SJCRH30 (cell line): ENCODE results near the gene PSME3. TPM values are rescaled to one million over a fixed set of nuclear protein-coding genes. Genes with fewer than 3 reads are reported as not detected.
A peak's percentile ranks its signal among the peaks of the same experiment; 100 is the strongest.

Experiments used
- DNase-seq, 2 experiments: peaks; one replicate each; pipeline ENCODE4 v3.0.0-alpha.2; 2015 to 2020
- H3K27ac ChIP-seq: fragments of 250-450 bp; sonication (Bioruptor Pico); 2 replicates; pipeline ENCODE4 v1.5.1; 2020; ENCODE audit warnings: mild to moderate bottlenecking, moderate library complexity
- H3K27me3 ChIP-seq: fragments of 250-450 bp; sonication (Bioruptor Pico); 2 replicates; pipeline ENCODE4 v1.5.1; 2020; ENCODE audit warnings: mild to moderate bottlenecking, moderate library complexity
- H3K36me3 ChIP-seq: fragments of 250-450 bp; sonication (Bioruptor Pico); 2 replicates; pipeline ENCODE4 v1.5.1; 2020; ENCODE audit warnings: mild to moderate bottlenecking, moderate library complexity
- H3K4me1 ChIP-seq: fragments of 250-450 bp; sonication (Bioruptor Pico); 2 replicates; pipeline ENCODE4 v1.5.1; 2020; ENCODE audit warnings: mild to moderate bottlenecking, moderate library complexity
- H3K4me3 ChIP-seq: fragments of 250-450 bp; sonication (Bioruptor Pico); 2 replicates; pipeline ENCODE4 v1.5.1; 2020; ENCODE audit warnings: mild to moderate bottlenecking, moderate library complexity
- H3K9me3 ChIP-seq: fragments of 250-450 bp; sonication (Bioruptor Pico); replicated peaks from 2 replicates; pipeline ENCODE4 v1.5.1; 2020; ENCODE audit warnings: mild to moderate bottlenecking, moderate library complexity
- total RNA-seq: library from RNA; depleted of rRNA; stranded (reverse); fragments of >200 nt; shearing (Covaris generic); gene quantifications from 2 replicates; pipeline ENCODE4 v1.2.3, GENCODE V29; 2014

Gene PSME3
- total RNA-seq, 1 experiment from 2014 or later = 145 TPM

DNA sequence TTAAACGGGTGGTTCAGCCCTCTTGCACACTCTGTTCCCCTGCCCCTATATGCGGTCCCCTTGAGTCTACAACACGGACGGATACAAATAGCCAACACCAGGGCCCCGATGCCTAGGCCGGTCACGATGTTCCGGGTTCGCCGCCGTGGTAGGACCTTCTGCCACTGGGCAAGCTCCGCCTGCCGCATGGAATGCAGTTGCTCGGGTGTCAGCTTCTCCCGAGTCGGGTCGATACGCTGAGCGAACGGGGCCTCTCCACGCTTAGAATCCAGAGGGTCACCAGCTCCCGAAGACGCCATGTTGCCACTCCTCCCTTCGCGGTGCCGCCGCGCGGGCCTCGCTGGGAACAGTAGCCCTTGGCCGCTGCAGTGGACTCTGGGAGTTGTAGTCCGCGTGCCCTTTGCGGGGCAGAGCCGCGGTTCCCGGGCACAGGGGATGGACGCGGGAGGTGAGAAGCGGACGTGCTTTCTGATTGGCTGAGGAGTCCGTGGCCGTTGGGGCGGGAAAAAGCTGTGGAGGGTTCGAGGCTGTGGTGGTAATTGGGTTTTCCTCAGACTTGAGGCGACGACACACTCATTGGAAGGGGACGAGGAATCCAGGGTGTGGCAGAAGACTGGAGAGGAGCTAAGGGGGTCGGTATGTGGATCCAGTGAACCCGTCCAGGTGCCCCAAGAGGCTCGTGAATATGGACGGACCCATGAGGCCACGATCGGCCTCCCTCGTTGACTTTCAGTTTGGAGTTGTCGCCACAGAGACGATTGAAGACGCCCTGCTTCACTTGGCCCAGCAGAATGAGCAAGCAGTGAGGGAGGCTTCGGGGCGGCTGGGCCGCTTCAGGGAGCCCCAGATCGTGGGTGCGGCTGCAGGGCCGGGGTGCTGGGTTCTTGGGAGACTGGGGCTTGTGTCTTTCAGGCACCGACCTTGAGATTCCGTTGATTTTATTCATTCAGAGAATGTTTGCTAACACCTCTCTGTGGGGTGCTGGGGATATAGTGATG, 34.5 kb upstream of the PSME3 start, which contains the start of the genes CNTD1 and COA3:
Gene CNTD1 (plus strand): TSS at position 479 of the 998 bp plus-strand sequence. CDS start 207 bp downstream, at position 686.
Gene COA3 (minus strand): TSS at position 322 of the 998 bp plus-strand sequence. CDS start 23 bp downstream, at position 299.
- Histone ChIP-seq H3K4me3 (peak within 1 kb of the TSS; percentile 97), H3K4me1 (peaks cover 11% of the 10 kb centered on the region; the same call in 1 of the 2 replicates), H3K27ac (peak within 1 kb of the TSS; percentile 57), H3K9me3 (no peaks in the 10 kb centered on the region), H3K36me3 (no peaks in the 10 kb centered on the region), H3K27me3 (no peaks in the 10 kb centered on the region)
- peak; percentile 94 to 95 for DNase-seq

DNA sequence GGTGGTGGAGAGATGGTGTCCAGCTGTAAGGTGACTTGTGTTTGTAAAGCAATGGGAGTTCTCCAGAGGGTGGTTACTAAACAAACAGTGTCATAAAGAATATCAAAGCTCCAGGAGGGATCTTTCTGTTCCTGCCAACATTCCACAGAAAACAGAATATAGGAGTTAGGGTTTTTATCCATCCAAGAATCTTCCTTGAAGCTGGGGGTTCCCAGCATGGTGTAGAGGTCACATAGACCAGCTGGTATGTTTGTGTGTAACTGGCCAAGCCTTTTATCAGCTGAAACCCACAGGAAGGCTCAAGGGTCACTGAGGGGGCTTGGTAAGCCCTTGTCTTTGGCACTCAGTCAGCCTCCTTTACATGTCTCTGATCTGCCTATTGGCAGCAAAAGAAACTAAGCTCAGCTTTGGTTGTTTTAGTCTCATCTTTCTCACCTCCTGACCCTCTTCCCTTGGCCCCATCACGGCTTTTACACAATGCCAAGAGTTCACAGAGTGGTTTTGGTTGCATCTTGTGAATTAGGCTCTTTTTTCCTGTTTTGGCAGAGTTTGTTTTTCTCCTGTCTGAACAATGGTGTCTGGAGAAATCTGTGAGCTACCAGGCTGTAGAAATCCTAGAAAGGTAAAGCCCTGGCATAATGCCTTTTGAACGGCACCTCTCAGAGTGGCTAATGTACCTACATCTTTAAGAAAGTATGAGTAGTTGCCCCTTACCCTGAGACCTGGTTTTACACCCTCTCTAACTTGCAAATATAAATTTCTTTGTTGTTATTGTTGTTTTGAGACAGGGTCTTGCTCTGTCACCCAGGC, 29.9 kb upstream of the PSME3 start:
- Histone ChIP-seq H3K4me1 (0 out of 2 replicates have a peak, but pooled peaks cover 6% of the 10 kb centered on the region), H3K4me3 (no peak overlapping the region), H3K27me3 (no peaks in the 10 kb centered on the region), H3K9me3 (no peaks in the 10 kb centered on the region), H3K36me3 (no peaks in the 10 kb centered on the region), H3K27ac (no peak overlapping the region)
- DNase-seq = no peak

DNA sequence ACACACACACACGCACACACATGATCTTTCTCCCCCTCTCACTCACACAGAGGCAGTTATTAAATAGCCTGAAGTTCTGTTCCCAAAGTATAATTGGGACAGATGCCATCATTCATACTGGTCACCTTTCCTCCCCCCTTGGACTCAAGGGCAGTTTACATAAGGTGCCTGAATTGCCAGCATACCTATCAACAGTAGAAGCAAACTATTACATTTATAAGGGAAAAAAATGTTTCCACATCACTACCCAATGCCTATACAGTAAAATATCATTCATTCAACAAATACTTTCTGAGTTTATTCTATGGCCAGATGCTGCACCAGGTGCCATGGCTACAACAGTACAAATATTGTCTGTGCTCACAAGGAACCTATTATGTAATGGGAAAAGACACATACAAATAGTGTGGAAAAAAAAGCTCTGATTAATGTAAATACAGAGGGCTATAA, 28.3 kb upstream of the PSME3 start:
- H3K27ac ChIP-seq = no peak overlapping the region
- H3K27me3 ChIP-seq = no peaks in the 10 kb centered on the region
- H3K4me1 ChIP-seq = 0 out of 2 replicates have a peak, but pooled peaks cover 6% of the 10 kb centered on the region
- no peaks in the 10 kb centered on the region for H3K36me3 ChIP-seq
- DNase-seq = no peak
- H3K4me3 ChIP-seq = no peak overlapping the region
- H3K9me3 ChIP-seq = no peaks in the 10 kb centered on the region

DNA sequence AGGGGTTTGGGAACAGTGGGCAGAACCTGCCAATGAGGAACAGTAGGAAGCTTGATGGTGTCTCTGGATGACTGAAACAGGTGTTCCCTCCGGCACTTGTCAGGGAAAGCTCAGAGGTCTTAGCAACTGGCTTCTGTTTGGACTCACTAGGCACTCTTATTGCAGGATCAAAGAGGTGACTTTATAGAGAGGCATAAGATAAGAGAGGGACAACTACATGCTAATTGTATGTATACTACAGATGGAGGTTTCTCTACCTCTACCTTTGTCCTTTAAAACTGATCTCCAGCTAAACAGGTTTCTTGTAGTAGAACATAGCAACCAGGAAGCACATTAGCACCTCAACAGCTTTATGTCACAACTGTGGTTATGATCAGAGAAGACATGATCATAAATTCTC, 26.9 kb upstream of the PSME3 start:
- Histone ChIP-seq H3K36me3 (peaks cover 2% of the 10 kb centered on the region; the same call in 1 of the 2 replicates), H3K27me3 (no peaks in the 10 kb centered on the region), H3K27ac (no peak overlapping the region), H3K4me1 (0 out of 2 replicates have a peak, but pooled peaks cover 6% of the 10 kb centered on the region), H3K4me3 (no peak overlapping the region), H3K9me3 (no peaks in the 10 kb centered on the region)
- DNase-seq = no peak

DNA sequence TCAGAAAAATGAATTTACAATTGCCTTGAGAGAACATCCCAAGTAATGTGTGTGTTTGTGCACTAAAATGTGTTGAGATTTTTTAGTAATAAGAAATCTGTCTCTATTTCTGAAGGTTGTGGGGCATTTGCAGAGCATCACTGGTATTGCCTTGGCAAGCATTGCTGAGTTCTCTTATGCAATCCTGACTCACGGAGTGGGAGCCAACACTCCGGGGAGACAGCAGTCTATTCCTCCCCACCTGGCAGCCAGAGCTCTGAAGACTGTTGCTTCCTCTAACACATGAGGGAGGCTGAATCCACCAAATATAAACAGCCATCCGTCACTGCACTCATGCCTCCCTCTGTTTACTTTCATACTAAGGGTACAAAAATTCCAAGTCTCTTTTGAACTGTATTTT, 23.9 kb upstream of the PSME3 start:
- no peak overlapping the region for H3K4me3 ChIP-seq
- DNase-seq = no peak
- no peaks in the 10 kb centered on the region for H3K9me3 ChIP-seq
- H3K36me3 ChIP-seq = peaks cover 10% of the 10 kb centered on the region
- no peaks in the 10 kb centered on the region for H3K27me3 ChIP-seq
- no peaks in the 10 kb centered on the region for H3K4me1 ChIP-seq
- H3K27ac ChIP-seq = no peak overlapping the region

DNA sequence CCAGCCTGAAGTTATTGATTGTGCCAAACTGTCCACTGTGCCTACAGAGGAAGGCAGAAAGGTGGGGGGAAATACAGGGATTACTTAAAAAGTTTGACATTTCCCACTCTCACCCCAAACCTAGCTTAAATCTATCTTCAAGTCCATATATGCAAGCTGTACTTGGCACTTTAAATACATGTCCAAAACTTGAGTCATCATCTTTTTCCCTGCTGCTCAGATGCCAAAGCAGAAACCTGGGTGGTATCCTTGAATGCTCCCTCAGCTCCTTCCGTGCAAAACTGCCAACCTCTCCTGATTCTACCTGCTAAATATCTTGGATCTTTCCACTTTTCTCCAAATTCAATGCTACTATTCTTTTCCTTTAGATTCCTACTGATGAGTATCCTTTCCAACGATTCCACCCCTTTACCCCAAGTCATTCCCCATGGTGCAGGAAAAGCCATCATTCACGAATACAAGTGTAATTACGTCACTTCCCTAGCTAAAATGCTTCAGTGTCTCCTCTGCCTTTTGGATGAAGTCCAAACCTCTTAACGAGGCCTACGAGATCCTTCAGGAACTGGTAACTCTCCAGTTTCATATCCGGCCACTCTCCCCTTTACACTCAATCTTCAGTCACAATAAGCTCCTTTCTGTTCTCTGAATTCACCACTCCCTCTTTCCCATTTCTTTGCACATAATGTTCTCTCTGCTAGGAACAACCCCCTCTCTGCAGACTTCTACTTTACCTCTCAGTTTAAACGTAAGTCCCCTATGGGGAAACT, 18.4 kb upstream of the PSME3 start:
- DNase-seq = no peak
- no peaks in the 10 kb centered on the region for H3K9me3 ChIP-seq

DNA sequence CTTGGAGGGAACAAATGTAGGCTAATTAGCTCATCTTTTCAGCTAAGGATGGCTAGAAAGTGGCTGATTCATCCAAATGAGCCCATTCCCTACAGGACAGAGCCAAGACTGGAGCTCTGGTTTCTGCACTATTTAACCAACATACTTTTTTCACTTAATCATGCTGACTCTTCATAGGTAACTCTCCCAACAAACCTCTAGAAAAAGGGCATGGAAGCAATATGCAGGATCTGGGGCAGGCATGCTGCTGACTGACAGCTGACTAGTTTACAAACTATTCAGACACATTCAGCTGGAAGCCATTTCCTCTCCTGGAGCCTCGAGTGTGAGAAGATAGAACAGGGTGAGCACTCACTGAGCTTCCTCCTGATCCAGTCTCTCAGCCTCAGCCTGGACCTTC, 15.3 kb upstream of the PSME3 start:
- H3K4me3 ChIP-seq = no peak overlapping the region
- no peaks in the 10 kb centered on the region for H3K9me3 ChIP-seq
- no peaks in the 10 kb centered on the region for H3K27me3 ChIP-seq
- H3K4me1 ChIP-seq = no peaks in the 10 kb centered on the region
- H3K27ac ChIP-seq = no peak overlapping the region
- DNase-seq = no peak
- H3K36me3 ChIP-seq = peaks cover 55% of the 10 kb centered on the region

More for the DNA sequence above, 18.4 kb upstream of the PSME3 start:
- Histone ChIP-seq H3K27ac (no peak overlapping the region), H3K4me3 (no peak overlapping the region), H3K4me1 (no peaks in the 10 kb centered on the region), H3K36me3 (peaks cover 48% of the 10 kb centered on the region), H3K27me3 (no peaks in the 10 kb centered on the region)

DNA sequence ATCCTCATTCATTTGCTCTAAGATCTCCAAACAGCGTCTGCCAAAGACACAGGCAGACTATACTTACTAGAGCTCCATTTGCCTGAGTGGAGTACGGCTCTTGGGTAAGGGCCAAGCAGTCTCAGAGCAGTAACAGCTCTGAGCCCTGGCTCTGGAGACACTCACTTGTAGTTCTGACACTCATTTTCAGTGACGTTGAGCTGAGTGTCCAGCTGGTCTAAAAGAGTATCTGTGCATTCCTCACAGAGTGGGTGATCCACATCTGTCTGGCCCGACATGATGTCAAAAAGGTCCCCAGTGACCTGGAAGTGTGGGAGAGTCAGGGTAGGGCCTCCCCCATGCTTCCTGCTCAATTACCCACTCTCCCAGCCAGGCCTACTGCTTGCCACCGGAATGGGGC, 14.8 kb upstream of the PSME3 start:
- Histone ChIP-seq H3K27me3 (no peaks in the 10 kb centered on the region), H3K36me3 (peaks cover 55% of the 10 kb centered on the region), H3K27ac (no peak overlapping the region), H3K9me3 (no peaks in the 10 kb centered on the region), H3K4me3 (no peak overlapping the region), H3K4me1 (no peaks in the 10 kb centered on the region)
- DNase-seq = no peak

DNA sequence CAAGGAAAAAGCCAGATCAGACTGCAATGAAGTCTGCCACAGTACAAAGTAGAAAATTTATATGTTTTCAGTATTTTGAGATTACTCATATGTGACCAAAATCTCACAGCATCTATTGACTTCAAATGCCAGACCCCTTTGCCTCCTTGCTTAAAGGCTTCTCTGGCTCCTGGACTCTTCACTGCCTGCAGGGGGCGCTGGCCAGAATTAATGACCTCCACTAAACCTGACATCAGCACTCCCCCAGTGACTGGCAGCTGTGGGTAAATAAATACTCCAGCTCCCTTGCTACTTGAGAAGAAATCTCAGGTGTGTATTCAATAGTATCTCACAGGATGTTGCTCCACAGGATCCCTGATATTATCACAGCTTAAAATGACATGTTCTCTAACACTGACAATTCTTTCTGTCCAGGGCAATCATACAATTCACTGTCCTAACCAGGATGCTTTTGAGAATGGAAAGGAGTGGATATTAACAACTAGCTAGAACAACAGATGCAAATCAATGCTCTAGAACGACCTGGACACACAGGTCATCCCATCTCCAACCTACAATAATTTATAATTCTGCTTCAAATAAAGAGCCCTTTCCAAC, 13.2 kb upstream of the PSME3 start:
- no peaks in the 10 kb centered on the region for H3K4me1 ChIP-seq
- no peak overlapping the region for H3K27ac ChIP-seq
- H3K36me3 ChIP-seq = peaks cover 47% of the 10 kb centered on the region
- peak; percentile 68 to 83 for DNase-seq
- no peaks in the 10 kb centered on the region for H3K27me3 ChIP-seq
- H3K4me3 ChIP-seq = no peak overlapping the region
- no peaks in the 10 kb centered on the region for H3K9me3 ChIP-seq

DNA sequence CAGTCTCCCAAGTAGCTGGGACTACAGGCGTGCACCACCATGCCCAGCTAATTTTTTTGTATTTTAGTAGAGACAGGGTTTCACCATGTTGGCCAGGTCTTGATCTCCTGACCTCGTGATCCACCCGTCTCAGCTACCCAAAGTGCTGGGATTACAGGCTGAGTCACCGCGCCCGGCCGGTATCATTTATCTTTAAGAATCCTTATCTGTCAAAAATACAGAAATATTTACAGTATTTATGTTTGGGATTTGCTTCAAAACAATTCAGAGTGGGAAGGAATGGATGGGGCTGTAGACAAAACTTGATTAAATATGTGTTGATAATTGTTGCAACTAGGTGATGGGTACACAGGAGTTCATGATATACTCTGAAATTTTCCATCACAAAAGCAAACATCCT, 12.0 kb upstream of the PSME3 start:
- no peaks in the 10 kb centered on the region for H3K4me1 ChIP-seq
- DNase-seq = no peak
- H3K27ac ChIP-seq = no peak overlapping the region
- H3K9me3 ChIP-seq = no peaks in the 10 kb centered on the region
- no peak overlapping the region for H3K4me3 ChIP-seq
- peaks cover 36% of the 10 kb centered on the region for H3K36me3 ChIP-seq
- no peaks in the 10 kb centered on the region for H3K27me3 ChIP-seq

DNA sequence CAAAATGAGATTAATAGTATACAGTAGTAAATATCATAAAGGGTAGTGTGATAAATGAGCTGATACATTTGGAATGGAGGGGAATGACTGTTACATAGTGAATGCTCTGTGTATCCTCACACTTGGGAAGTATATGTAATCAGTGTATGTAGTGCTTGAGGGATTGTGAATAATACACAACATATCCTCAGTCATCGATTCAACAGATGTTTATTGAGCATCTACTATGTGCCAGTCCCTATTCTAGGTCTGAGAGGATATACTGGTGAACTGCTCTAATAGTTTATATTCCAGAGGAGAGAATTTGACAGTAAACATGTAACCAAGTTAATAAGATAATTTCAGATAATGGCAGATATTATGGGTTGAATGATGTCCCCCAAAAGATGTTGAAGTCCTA, 5.7 kb upstream of the PSME3 start:
- Histone ChIP-seq H3K27ac (no peak overlapping the region), H3K4me3 (no peak overlapping the region), H3K27me3 (no peaks in the 10 kb centered on the region), H3K36me3 (no peaks in the 10 kb centered on the region), H3K9me3 (no peaks in the 10 kb centered on the region), H3K4me1 (no peaks in the 10 kb centered on the region)
- no peak for DNase-seq

DNA sequence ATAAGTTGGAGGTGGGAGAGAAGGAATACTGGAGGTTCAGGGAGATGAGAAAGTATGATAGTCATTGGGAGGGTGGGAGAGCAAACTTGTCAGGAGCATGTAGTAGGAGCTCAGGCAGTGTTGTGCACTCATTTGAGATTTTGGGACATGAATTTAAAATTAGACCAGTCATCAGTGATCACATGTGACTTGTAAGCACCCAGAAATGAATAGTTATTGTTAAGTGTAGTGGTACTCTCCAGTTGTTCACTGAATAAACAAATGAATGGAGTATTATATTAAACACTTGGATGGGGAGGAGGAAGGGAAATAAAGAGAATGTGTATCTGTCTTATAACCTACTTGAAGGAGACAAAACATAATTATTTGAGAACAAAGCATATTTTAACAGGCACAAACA, 2.2 kb upstream of the PSME3 start:
- peaks cover 13% of the 10 kb centered on the region for H3K36me3 ChIP-seq
- H3K4me3 ChIP-seq = no peak overlapping the region
- H3K4me1 ChIP-seq = no peaks in the 10 kb centered on the region
- H3K27me3 ChIP-seq = no peaks in the 10 kb centered on the region
- DNase-seq = no peak
- H3K27ac ChIP-seq = no peak overlapping the region
- no peaks in the 10 kb centered on the region for H3K9me3 ChIP-seq

DNA sequence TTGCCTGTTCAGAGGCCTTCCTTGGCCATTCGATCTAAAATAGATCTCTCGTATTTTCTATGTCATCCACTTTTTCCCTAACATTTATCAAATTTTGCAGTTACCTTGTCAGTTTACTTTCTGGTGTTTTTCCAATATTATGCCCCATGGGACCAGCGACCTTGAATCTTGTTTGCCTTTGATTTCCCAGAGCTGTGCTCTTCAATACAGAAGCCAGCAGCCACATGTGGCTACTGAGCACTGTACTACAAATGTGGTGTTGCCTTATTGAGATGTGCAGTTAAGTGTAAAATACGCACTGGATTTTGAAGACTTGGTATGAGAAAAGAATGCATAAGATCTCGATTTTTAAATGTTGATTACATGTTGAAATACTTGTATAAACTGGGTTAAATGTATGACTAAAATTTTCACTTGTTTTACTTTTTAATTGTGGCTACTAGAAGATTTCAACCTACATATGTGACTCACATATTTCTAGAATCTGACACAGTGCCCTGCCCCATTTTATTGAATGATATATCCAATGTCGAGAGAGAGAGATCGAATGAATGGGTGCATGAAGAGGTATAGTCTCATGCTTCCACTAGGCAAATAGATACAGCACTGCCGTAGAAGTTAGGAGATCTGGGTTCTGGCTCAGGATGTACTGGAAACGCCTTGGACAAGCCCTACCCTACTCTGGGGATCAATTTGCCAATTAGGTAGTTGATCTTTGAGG, 824 bp upstream of the PSME3 start:
- Histone ChIP-seq H3K27ac (peak overlapping the region; percentile 79), H3K36me3 (peaks cover 25% of the 10 kb centered on the region), H3K4me3 (peak overlapping the region; percentile 86), H3K9me3 (no peaks in the 10 kb centered on the region), H3K4me1 (no peaks in the 10 kb centered on the region), H3K27me3 (no peaks in the 10 kb centered on the region)
- no peak for DNase-seq
